IMR-90 (cell line): ENCODE data around the gene MUC5AC.
"Not testable (repeated sequence)": the region's sequence is repeated elsewhere in the genome, so short reads cannot be mapped to it uniquely, and the experiment has no call there.

Experiments used
- BHLHE40 ChIP-seq: fragments of 150-350 bp; IDR thresholded peaks from 2 replicates; pipeline ENCODE4 v1.6.1; 2016; ENCODE audit warnings: mild to moderate bottlenecking, low read depth, low read length
- CEBPB ChIP-seq: IDR thresholded peaks from 2 replicates; pipeline ENCODE4 v1.6.1; 2012; ENCODE audit warnings: low read depth, low read length, improper control_type of control experiment
- CHD1 ChIP-seq: IDR thresholded peaks from 2 replicates; pipeline ENCODE4 v1.6.1; 2012; ENCODE audit warnings: low read depth, low read length, improper control_type of control experiment
- CTCF ChIP-seq: conservative IDR thresholded peaks from 2 replicates; pipeline ENCODE4 v1.5.1; 2012; ENCODE audit warnings: mild to moderate bottlenecking, low read depth, low read length, improper control_type of control experiment
- FOS ChIP-seq: fragments of 150-350 bp; IDR thresholded peaks from 2 replicates; pipeline ENCODE4 v1.6.1; 2016; ENCODE audit warnings: low read depth, low read length
- MAFK ChIP-seq: IDR thresholded peaks from 2 replicates; pipeline ENCODE4 v1.6.1; 2012; ENCODE audit warnings: low read depth, low read length, improper control_type of control experiment
- MAZ ChIP-seq: IDR thresholded peaks from 2 replicates; pipeline ENCODE4 v1.6.1; 2012; ENCODE audit warnings: low read depth, mild to moderate bottlenecking, low read length, improper control_type of control experiment, moderate library complexity, borderline replicate concordance
- MXI1 ChIP-seq: IDR thresholded peaks from 2 replicates; pipeline ENCODE4 v1.6.1; 2012; ENCODE audit warnings: low read depth, mild to moderate bottlenecking, low read length, moderate library complexity, borderline replicate concordance
- POLR2A ChIP-seq: IDR thresholded peaks from 2 replicates; pipeline ENCODE4 v1.6.1; 2012; ENCODE audit warnings: mild to moderate bottlenecking, low read depth, low read length
- RAD21 ChIP-seq: IDR thresholded peaks from 2 replicates; pipeline ENCODE4 v1.6.1; 2012; ENCODE audit warnings: low read length, improper control_type of control experiment
- RCOR1 ChIP-seq: IDR thresholded peaks from 2 replicates; pipeline ENCODE4 v1.6.1; 2012; ENCODE audit warnings: mild to moderate bottlenecking, low read length, improper control_type of control experiment; ENCODE audit not compliant: insufficient replicate concordance
- RFX5 ChIP-seq: IDR thresholded peaks from 2 replicates; pipeline ENCODE4 v1.8.0; 2012; ENCODE audit warnings: low read depth, mild to moderate bottlenecking, low read length, moderate library complexity
- SMC3 ChIP-seq: fragments of 150-350 bp; IDR thresholded peaks from 2 replicates; pipeline ENCODE4 v1.6.1; 2016; ENCODE audit warnings: low read depth, mild to moderate bottlenecking, antibody characterized with exemption, low read length, moderate library complexity
- TF ChIP-seq, protein P1 (sequence below): fragments of 150-350 bp; IDR thresholded peaks from 2 replicates; pipeline ENCODE4 v1.6.1; 2017; ENCODE audit warnings: mild to moderate bottlenecking, antibody characterized with exemption, low read length, low read depth

- TF ChIP-seq CTCF, POLR2A, SMC3, RAD21, CHD1, RCOR1, FOS, MAFK, CEBPB, MAZ, BHLHE40, RFX5, MXI1: not testable (repeated sequence)
- TF ChIP-seq, protein P1, sequence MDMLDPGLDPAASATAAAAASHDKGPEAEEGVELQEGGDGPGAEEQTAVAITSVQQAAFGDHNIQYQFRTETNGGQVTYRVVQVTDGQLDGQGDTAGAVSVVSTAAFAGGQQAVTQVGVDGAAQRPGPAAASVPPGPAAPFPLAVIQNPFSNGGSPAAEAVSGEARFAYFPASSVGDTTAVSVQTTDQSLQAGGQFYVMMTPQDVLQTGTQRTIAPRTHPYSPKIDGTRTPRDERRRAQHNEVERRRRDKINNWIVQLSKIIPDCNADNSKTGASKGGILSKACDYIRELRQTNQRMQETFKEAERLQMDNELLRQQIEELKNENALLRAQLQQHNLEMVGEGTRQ = not testable (repeated sequence)
Measured at GRCh38 chr11:1242751-1243150, 85.0 kb downstream of the MUC5AC start.
